HCT116 (cell line): Measurements from ENCODE around the gene BRICD5. TPM values are rescaled to one million over a fixed set of nuclear protein-coding genes. Genes with fewer than 3 reads are reported as not detected.

Experiments
- ATAC-seq: fragments of 200-7000 bp; cut with Tn5 transposase; 2 replicates; pipeline ENCODE4 v1.9.1; 2020; ENCODE audit warnings: mild to moderate bottlenecking, moderate library complexity
- BruUV-seq: library from RNA; stranded (reverse); fragments of 400-500 nt; replicated peaks from 2 replicates; lab custom pipeline; 2021; lab: Mats Ljungman, UMichigan
- CTCF ChIA-PET: fragments of 300-600 bp; sonication (Branson Sonifier 250); formaldehyde crosslinking; loops from one replicate; lab custom pipeline; 2021; ENCODE audit warnings: antibody characterized with exemption; lab: Charles Lee
- POLR2A ChIA-PET: fragments of 300-600, 350-600 bp; sonication (Branson Sonifier 250); formaldehyde crosslinking; loops from one replicate; lab custom pipeline; 2021; ENCODE audit warnings: antibody characterized with exemption; lab: Charles Lee
- RAD21 ChIA-PET, 2 experiments: fragments of 300-600 bp; sonication (Branson Sonifier 250); formaldehyde crosslinking; loops; one replicate each; lab custom pipeline; 2023; ENCODE audit warnings: low total read pairs in 2 of 2; ENCODE audit not compliant: uncharacterized antibody in 2 of 2, unreplicated experiment in 2 of 2, low non-redundant PET in 1 of 2; lab: Charles Lee
- DNase-seq: peaks from one replicate; pipeline ENCODE4 v3.0.0-alpha.2; 2010; ENCODE audit warnings: low read depth, low spot score
- H2AFZ ChIP-seq: fragments of 200-600 bp; shearing (Covaris generic), sonication (generic); 2 replicates; pipeline ENCODE4 v1.6.1; 2017; ENCODE audit warnings: low read depth, mixed run types, mixed read lengths, antibody characterized with exemption, low read length; ENCODE audit not compliant: poor library complexity, severe bottlenecking
- H3K27ac ChIP-seq: 2 replicates; pipeline ENCODE4 v1.5.1; 2012; ENCODE audit warnings: low read depth, low read length
- H3K27me3 ChIP-seq: fragments of 200-600 bp; sonication (generic); 2 replicates; pipeline ENCODE4 v1.6.1; 2016; ENCODE audit warnings: mixed run types, low read length, mixed read lengths; ENCODE audit not compliant: insufficient read depth
- H3K36me3 ChIP-seq, 2 experiments: fragments of 200-500 bp in 1 of 2; fragments of 200-600 bp in 1 of 2; sonication (Bioruptor generic) in 1 of 2; sonication (generic) in 1 of 2; 2 replicates each; pipeline versions ENCODE4 v1.5.1 to v1.6.1; 2014 to 2016; ENCODE audit warnings: low read length in 2 of 2, inconsistent platforms in 1 of 2, mixed read lengths in 1 of 2, mixed run types in 1 of 2; ENCODE audit not compliant: insufficient read depth in 2 of 2, control insufficient read depth in 1 of 2
- H3K4me1 ChIP-seq, 2 experiments: fragments of 200-600 bp in 1 of 2; sonication (generic) in 1 of 2; 2 replicates each; pipeline versions ENCODE4 v1.5.1 to v1.6.1; 2012 to 2017; ENCODE audit warnings: low read length in 2 of 2, inconsistent platforms in 1 of 2, mild to moderate bottlenecking in 1 of 2, mixed read lengths in 1 of 2, mixed run types in 1 of 2, moderate library complexity in 1 of 2; ENCODE audit not compliant: insufficient read depth in 2 of 2, control insufficient read depth in 1 of 2
- H3K4me2 ChIP-seq: fragments of 200-600 bp; sonication (generic); 2 replicates; pipeline ENCODE4 v1.6.1; 2017; ENCODE audit warnings: mixed run types, low read length, mixed read lengths
- H3K4me3 ChIP-seq, 2 experiments: fragments of 200-600 bp in 1 of 2; sonication (generic) in 1 of 2; replicated peaks in 1 of 2; 2 replicates each; pipeline ENCODE4 v1.5.1; 2011 to 2016; ENCODE audit warnings: low read length in 2 of 2, control low read depth in 1 of 2, low read depth in 1 of 2, mild to moderate bottlenecking in 1 of 2, mixed read lengths in 1 of 2, mixed run types in 1 of 2
- H3K79me2 ChIP-seq: fragments of 200-600 bp; sonication (generic); 2 replicates; pipeline ENCODE4 v1.6.1; 2017; ENCODE audit warnings: mild to moderate bottlenecking, mixed run types, low read length, moderate library complexity, mixed read lengths; ENCODE audit not compliant: insufficient read depth
- H3K9ac ChIP-seq: fragments of 200-600 bp; sonication (generic); 2 replicates; pipeline ENCODE4 v1.6.1; 2016; ENCODE audit warnings: low read length, mixed read lengths
- H3K9me2 ChIP-seq: fragments of 200-600 bp; sonication (generic), shearing (Covaris generic); 2 replicates; pipeline ENCODE4 v1.6.1; 2017; ENCODE audit warnings: mixed run types, mild to moderate bottlenecking, moderate library complexity; ENCODE audit not compliant: insufficient read depth
- H3K9me3 ChIP-seq, 2 experiments: fragments of 200-500 bp in 1 of 2; fragments of 200-600 bp in 1 of 2; sonication (Bioruptor generic) in 1 of 2; sonication (generic) in 1 of 2; 2 replicates each; pipeline ENCODE4 v1.6.1; 2014 to 2017; ENCODE audit warnings: low read length in 2 of 2, mixed read lengths in 2 of 2, inconsistent platforms in 1 of 2, low read depth in 1 of 2, mild to moderate bottlenecking in 1 of 2, mixed run types in 1 of 2, moderate library complexity in 1 of 2; ENCODE audit not compliant: control insufficient read depth in 1 of 2, insufficient read depth in 1 of 2
- H4K20me1 ChIP-seq: fragments of 200-600 bp; sonication (generic), shearing (Covaris generic); 2 replicates; pipeline ENCODE4 v1.6.1; 2017; ENCODE audit warnings: mixed run types, mild to moderate bottlenecking, moderate library complexity; ENCODE audit not compliant: insufficient read depth
- CEBPB ChIP-seq: IDR thresholded peaks from 2 replicates; pipeline ENCODE4 v1.6.1; 2012; ENCODE audit warnings: low read depth
- EZH2 ChIP-seq: fragments of 200-600 bp; sonication (generic); IDR thresholded peaks from 2 replicates; pipeline ENCODE4 v1.6.1; 2017; ENCODE audit warnings: antibody characterized with exemption, mixed run types
- POLR2AphosphoS5 ChIP-seq: IDR thresholded peaks from 2 replicates; pipeline ENCODE4 v1.6.1; 2011; ENCODE audit warnings: mild to moderate bottlenecking, low read depth, low read length, moderate library complexity
- RAD21 ChIP-seq: IDR thresholded peaks from 2 replicates; pipeline ENCODE4 v1.6.1; 2012; ENCODE audit warnings: low read depth, mild to moderate bottlenecking
- SIN3A ChIP-seq: IDR thresholded peaks from 2 replicates; pipeline ENCODE4 v1.6.1; 2012; ENCODE audit warnings: low read depth
- SP1 ChIP-seq: IDR thresholded peaks from 2 replicates; pipeline ENCODE4 v1.6.1; 2012; ENCODE audit warnings: low read depth
- TCF7L2 ChIP-seq: IDR thresholded peaks from 2 replicates; pipeline ENCODE4 v1.7.0; 2011; ENCODE audit warnings: borderline replicate concordance, inconsistent platforms; ENCODE audit not compliant: insufficient read depth, insufficient read length; ENCODE audit errors: extremely low read depth
- YY1 ChIP-seq: IDR thresholded peaks from 2 replicates; pipeline ENCODE4 v1.6.1; 2011; ENCODE audit warnings: low read length, low read depth, moderate library complexity, mild to moderate bottlenecking; ENCODE audit not compliant: insufficient replicate concordance; ENCODE audit errors: extremely low read depth
- ZFX ChIP-seq: fragments of 450-650 bp; IDR thresholded peaks from 2 replicates; pipeline ENCODE4 v1.6.1; 2017
- ZNF274 ChIP-seq: fragments of 200-500 bp; sonication (Bioruptor generic); IDR thresholded peaks from 2 replicates; pipeline ENCODE4 v1.6.1; 2014; ENCODE audit warnings: mild to moderate bottlenecking, low read depth, low read length, inconsistent platforms
- intact Hi-C: fragments of 100-400 bp; cut with micrococcal nuclease; formaldehyde crosslinking; loops from 2 replicates; pipeline ENCODE4 v1.10.0; 2022
- total RNA-seq: library from RNA; stranded (reverse); gene quantifications from one replicate; pipeline ENCODE4 v1.2.1, GENCODE V29; 2021; ENCODE audit not compliant: unreplicated experiment
- TF ChIP-seq, protein P1 (sequence below), 3 experiments: fragments of 200-600 bp in 1 of 3; sonication (generic) in 1 of 3; IDR thresholded peaks in 2 of 3; conservative IDR thresholded peaks in 1 of 3; 2 replicates each; pipeline ENCODE4 v1.5.1; 2012 to 2017; ENCODE audit warnings: low read depth in 2 of 3, low read length in 2 of 3, antibody characterized with exemption in 1 of 3, borderline replicate concordance in 1 of 3, control low read depth in 1 of 3, mild to moderate bottlenecking in 1 of 3, mixed read lengths in 1 of 3, mixed run types in 1 of 3, moderate library complexity in 1 of 3; ENCODE audit not compliant: insufficient read depth in 1 of 3
- TF ChIP-seq, protein P2 (sequence below): IDR thresholded peaks from 2 replicates; pipeline ENCODE4 v1.6.1; 2012
- TF ChIP-seq, protein P3 (sequence below): IDR thresholded peaks from 2 replicates; pipeline ENCODE4 v1.6.1; 2011; ENCODE audit warnings: mild to moderate bottlenecking, low read length, moderate library complexity; ENCODE audit not compliant: insufficient replicate concordance; ENCODE audit errors: extremely low read depth

Gene BRICD5
- total RNA-seq, 1 experiment from 2014 or later: 9.8 TPM

DNA sequence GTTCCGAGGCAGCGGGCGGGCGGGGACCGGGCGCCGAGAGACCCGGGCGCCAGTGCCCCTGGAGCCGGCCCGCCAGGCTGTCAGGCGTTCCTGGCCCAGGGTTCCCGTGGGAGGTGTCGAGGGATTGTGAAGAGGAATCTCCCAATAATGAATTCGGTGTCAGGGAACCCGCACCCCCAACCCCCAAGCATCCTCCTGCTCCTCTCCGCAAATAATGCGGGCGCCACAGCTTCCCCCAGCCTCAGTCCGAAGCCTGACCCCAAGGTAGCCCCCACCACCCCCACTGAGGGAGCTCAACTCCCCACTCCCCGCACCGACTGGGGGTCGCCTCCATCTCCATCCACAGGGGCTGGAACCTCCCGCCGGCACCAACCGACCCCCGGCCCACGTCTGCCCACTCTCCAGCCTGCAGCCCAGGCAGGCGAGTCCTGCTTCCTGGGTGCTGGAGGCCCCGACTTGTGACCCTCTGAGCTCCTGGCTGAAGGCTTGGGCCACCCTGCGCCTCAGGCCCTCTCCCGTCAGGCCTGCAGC is 13.6 kb downstream of the BRICD5 start:
- H3K4me3 ChIP-seq: no peak overlapping the region
- no peak overlapping the region for H3K4me2 ChIP-seq
- H4K20me1 ChIP-seq: no peaks in the 10 kb centered on the region
- no peak overlapping the region for H3K27ac ChIP-seq
- H2AFZ ChIP-seq: no peak overlapping the region
- no peaks in the 10 kb centered on the region for H3K9me3 ChIP-seq
- POLR2A ChIA-PET: interaction anchor here (2.1 kb wide), 1 partner anchor 42 kb away, joined by 6 read pairs; the partner anchor contains the start of gene TRAF7
- H3K27me3 ChIP-seq: no peaks in the 10 kb centered on the region
- no TSS peak for BruUV-seq
- ATAC-seq: no peak
- H3K36me3 ChIP-seq: no peaks in the 10 kb centered on the region
- peaks cover 5 to 19% of the 10 kb centered on the region in 2 experiments for H3K4me1 ChIP-seq
- H3K9me2 ChIP-seq: no peaks in the 10 kb centered on the region
- DNase-seq: no peak
- H3K9ac ChIP-seq: no peak overlapping the region
- CTCF ChIA-PET: interaction anchor here (3.5 kb wide), 1 partner anchor 55 kb away, joined by 24 read pairs; the partner anchor contains the start of gene ECI1
- H3K79me2 ChIP-seq: no peaks in the 10 kb centered on the region
- intact Hi-C loops: loop anchor here (10.0 kb wide), 1 partner anchor 308 kb away; no protein-coding TSS in a partner anchor
- TF ChIP-seq TCF7L2 (no peak), RAD21 (no peak), SIN3A (no peak), SP1 (no peak), ZNF274 (no peak), EZH2 (no peak), ZFX (no peak), CEBPB (no peak), POLR2AphosphoS5 (no peak), YY1 (no peak)
- TF ChIP-seq, protein P1, sequence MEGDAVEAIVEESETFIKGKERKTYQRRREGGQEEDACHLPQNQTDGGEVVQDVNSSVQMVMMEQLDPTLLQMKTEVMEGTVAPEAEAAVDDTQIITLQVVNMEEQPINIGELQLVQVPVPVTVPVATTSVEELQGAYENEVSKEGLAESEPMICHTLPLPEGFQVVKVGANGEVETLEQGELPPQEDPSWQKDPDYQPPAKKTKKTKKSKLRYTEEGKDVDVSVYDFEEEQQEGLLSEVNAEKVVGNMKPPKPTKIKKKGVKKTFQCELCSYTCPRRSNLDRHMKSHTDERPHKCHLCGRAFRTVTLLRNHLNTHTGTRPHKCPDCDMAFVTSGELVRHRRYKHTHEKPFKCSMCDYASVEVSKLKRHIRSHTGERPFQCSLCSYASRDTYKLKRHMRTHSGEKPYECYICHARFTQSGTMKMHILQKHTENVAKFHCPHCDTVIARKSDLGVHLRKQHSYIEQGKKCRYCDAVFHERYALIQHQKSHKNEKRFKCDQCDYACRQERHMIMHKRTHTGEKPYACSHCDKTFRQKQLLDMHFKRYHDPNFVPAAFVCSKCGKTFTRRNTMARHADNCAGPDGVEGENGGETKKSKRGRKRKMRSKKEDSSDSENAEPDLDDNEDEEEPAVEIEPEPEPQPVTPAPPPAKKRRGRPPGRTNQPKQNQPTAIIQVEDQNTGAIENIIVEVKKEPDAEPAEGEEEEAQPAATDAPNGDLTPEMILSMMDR (IDR thresholded peaks at IDR 0.05 in 2 of 3, conservative IDR thresholded peaks at IDR 0.05 in 1 of 3; ENCODE audit: borderline replicate concordance in 1 of 3, insufficient read depth in 1 of 3, low read depth in 2 of 3, low read length in 2 of 3): no peak
- TF ChIP-seq, protein P2, sequence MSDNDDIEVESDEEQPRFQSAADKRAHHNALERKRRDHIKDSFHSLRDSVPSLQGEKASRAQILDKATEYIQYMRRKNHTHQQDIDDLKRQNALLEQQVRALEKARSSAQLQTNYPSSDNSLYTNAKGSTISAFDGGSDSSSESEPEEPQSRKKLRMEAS: no peak
- TF ChIP-seq, protein P3, sequence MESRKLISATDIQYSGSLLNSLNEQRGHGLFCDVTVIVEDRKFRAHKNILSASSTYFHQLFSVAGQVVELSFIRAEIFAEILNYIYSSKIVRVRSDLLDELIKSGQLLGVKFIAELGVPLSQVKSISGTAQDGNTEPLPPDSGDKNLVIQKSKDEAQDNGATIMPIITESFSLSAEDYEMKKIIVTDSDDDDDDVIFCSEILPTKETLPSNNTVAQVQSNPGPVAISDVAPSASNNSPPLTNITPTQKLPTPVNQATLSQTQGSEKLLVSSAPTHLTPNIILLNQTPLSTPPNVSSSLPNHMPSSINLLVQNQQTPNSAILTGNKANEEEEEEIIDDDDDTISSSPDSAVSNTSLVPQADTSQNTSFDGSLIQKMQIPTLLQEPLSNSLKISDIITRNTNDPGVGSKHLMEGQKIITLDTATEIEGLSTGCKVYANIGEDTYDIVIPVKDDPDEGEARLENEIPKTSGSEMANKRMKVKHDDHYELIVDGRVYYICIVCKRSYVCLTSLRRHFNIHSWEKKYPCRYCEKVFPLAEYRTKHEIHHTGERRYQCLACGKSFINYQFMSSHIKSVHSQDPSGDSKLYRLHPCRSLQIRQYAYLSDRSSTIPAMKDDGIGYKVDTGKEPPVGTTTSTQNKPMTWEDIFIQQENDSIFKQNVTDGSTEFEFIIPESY: no peak
- RAD21 ChIA-PET: no interaction called here
